ENCODE results near the gene PLAGL1.

PLAGL1 gene

DNA sequence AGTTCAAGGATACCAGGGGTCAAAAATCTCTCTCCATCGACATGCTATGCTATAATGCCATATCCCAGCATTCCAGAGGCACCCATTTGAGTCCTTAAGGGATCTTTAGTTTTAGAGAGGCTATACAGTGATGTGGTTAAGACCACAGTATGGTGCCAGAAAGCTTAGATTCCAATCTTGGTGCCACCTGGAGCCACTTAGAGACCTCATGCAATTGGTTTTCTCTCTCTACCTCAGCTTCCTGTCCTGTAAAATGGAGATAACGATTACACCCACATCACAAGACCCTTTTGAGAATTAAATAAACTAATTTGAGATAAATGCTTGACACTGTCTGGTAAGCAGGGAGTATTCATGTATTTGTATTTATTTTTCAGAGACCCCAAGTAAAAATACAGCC is 39.0 kb downstream of the PLAGL1 start:
- no peaks in the 10 kb centered on the region for H3K9me3 ChIP-seq (ENCODE audit: insufficient read depth, low read length)
- H2AFZ ChIP-seq (ENCODE audit: low read depth, low read length): no peak overlapping the region
- no peaks in the 10 kb centered on the region for H3K4me1 ChIP-seq (ENCODE audit: low read length)
- no peak overlapping the region for H3K4me2 ChIP-seq (ENCODE audit: low read length)
- no peak overlapping the region for H3K27ac ChIP-seq (ENCODE audit: low read length)
- peaks cover 2% of the 10 kb centered on the region for H3K36me3 ChIP-seq (replicated peaks; ENCODE audit: low read depth, low read length)
- H3K79me2 ChIP-seq (ENCODE audit: low read length): no peaks in the 10 kb centered on the region
- H3K27me3 ChIP-seq (ENCODE audit: low read depth, low read length): no peaks in the 10 kb centered on the region
- no peaks in the 10 kb centered on the region for H4K20me1 ChIP-seq (ENCODE audit: insufficient read depth, low read length)
- H3K9ac ChIP-seq (ENCODE audit: low read length): no peak overlapping the region
- no peak overlapping the region for H3K4me3 ChIP-seq (ENCODE audit: low read length)
- TF ChIP-seq CTCF (IDR thresholded peaks at IDR 0.05; ENCODE audit: low read depth, low read length) (no peak), EZH2phosphoT487 (IDR thresholded peaks at IDR 0.05; ENCODE audit: low read depth) (no peak)

- Histone ChIP-seq H3K79me2 (ENCODE audit: low read length) (no peaks in the 10 kb centered on the region), H3K4me2 (ENCODE audit: low read length) (no peak overlapping the region), H2AFZ (ENCODE audit: low read depth, low read length) (no peak overlapping the region), H3K4me1 (ENCODE audit: low read length) (no peaks in the 10 kb centered on the region), H3K36me3 (replicated peaks; ENCODE audit: low read depth, low read length) (peaks cover 2% of the 10 kb centered on the region), H4K20me1 (ENCODE audit: insufficient read depth, low read length) (no peaks in the 10 kb centered on the region), H3K4me3 (ENCODE audit: low read length) (no peak overlapping the region), H3K9ac (ENCODE audit: low read length) (no peak overlapping the region), H3K27ac (ENCODE audit: low read length) (no peak overlapping the region), H3K9me3 (ENCODE audit: insufficient read depth, low read length) (no peaks in the 10 kb centered on the region), H3K27me3 (ENCODE audit: low read depth, low read length) (no peaks in the 10 kb centered on the region)
- no peak for TF ChIP-seq EZH2phosphoT487 (IDR thresholded peaks at IDR 0.05; ENCODE audit: low read depth)
- TF ChIP-seq CTCF (IDR thresholded peaks at IDR 0.05; ENCODE audit: low read depth, low read length): no peak
Measured at GRCh38 chr6:143967706-143968376, 40.2 kb downstream of the PLAGL1 start.

- Histone ChIP-seq H3K27ac (ENCODE audit: low read length) (no peak overlapping the region), H3K27me3 (ENCODE audit: low read depth, low read length) (no peaks in the 10 kb centered on the region), H3K9me3 (ENCODE audit: insufficient read depth, low read length) (no peaks in the 10 kb centered on the region), H3K9ac (ENCODE audit: low read length) (no peak overlapping the region), H3K79me2 (ENCODE audit: low read length) (no peaks in the 10 kb centered on the region), H3K4me1 (ENCODE audit: low read length) (no peaks in the 10 kb centered on the region), H4K20me1 (ENCODE audit: insufficient read depth, low read length) (no peaks in the 10 kb centered on the region), H2AFZ (ENCODE audit: low read depth, low read length) (no peak overlapping the region), H3K36me3 (replicated peaks; ENCODE audit: low read depth, low read length) (peaks cover 2% of the 10 kb centered on the region), H3K4me3 (ENCODE audit: low read length) (no peak overlapping the region), H3K4me2 (ENCODE audit: low read length) (no peak overlapping the region)
- no peak for TF ChIP-seq CTCF (IDR thresholded peaks at IDR 0.05; ENCODE audit: low read depth, low read length)
- TF ChIP-seq EZH2phosphoT487 (IDR thresholded peaks at IDR 0.05; ENCODE audit: low read depth): no peak
Measured at GRCh38 chr6:143966312-143966711, 41.7 kb downstream of the PLAGL1 start.

DNA sequence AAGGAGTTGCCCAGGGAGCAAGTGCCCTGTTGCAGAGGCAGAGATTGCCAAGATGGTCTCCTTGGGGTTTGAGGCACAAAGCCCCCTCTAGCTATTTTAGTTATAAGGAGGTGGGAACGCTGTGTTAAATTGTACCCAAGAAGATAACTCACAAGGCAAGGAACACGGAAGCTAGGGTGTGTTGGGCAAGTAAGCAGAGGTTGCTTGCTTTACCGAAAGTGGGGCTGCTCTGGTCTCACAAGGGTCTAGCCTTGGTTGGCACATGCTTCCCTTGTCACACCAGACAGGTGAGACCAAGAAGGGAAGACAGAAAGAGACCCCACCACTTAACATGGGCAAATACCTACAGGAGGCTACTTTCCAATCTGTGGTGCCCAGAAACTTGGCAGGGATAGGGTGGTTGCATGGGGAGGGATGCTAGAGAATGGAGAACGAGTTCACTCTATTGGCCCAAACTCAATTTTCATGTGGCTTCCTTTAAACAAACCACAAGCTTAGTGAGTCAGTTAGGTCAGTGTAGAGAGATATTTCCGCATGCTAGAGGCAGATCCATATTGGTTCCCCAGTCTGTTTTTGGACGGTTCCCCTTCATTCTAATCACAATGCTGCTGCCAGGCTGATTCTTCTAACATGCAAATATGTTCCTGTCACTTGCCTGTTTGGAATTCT is 42.4 kb downstream of the PLAGL1 start:
- TF ChIP-seq EZH2phosphoT487 (IDR thresholded peaks at IDR 0.05; ENCODE audit: low read depth) (no peak), CTCF (IDR thresholded peaks at IDR 0.05; ENCODE audit: low read depth, low read length) (no peak)

More for the DNA sequence above, 42.4 kb downstream of the PLAGL1 start:
- no peak overlapping the region for H3K9ac ChIP-seq (ENCODE audit: low read length)
- H3K4me2 ChIP-seq (ENCODE audit: low read length): no peak overlapping the region
- H3K4me3 ChIP-seq (ENCODE audit: low read length): no peak overlapping the region
- H3K27me3 ChIP-seq (ENCODE audit: low read depth, low read length): no peaks in the 10 kb centered on the region
- H3K79me2 ChIP-seq (ENCODE audit: low read length): no peaks in the 10 kb centered on the region
- H4K20me1 ChIP-seq (ENCODE audit: insufficient read depth, low read length): no peaks in the 10 kb centered on the region
- H3K4me1 ChIP-seq (ENCODE audit: low read length): no peaks in the 10 kb centered on the region
- H3K27ac ChIP-seq (ENCODE audit: low read length): no peak overlapping the region
- no peak overlapping the region for H2AFZ ChIP-seq (ENCODE audit: low read depth, low read length)
- H3K9me3 ChIP-seq (ENCODE audit: insufficient read depth, low read length): no peaks in the 10 kb centered on the region
- peaks cover 2% of the 10 kb centered on the region for H3K36me3 ChIP-seq (replicated peaks; ENCODE audit: low read depth, low read length)

Data from OCI-LY3 (cell line).